ENCODE data around the gene ADCK2.
"Not testable (repeated sequence)": the region's sequence is repeated elsewhere in the genome, so short reads cannot be mapped to it uniquely, and the experiment has no call there.

The ADCK2 gene, protein sequence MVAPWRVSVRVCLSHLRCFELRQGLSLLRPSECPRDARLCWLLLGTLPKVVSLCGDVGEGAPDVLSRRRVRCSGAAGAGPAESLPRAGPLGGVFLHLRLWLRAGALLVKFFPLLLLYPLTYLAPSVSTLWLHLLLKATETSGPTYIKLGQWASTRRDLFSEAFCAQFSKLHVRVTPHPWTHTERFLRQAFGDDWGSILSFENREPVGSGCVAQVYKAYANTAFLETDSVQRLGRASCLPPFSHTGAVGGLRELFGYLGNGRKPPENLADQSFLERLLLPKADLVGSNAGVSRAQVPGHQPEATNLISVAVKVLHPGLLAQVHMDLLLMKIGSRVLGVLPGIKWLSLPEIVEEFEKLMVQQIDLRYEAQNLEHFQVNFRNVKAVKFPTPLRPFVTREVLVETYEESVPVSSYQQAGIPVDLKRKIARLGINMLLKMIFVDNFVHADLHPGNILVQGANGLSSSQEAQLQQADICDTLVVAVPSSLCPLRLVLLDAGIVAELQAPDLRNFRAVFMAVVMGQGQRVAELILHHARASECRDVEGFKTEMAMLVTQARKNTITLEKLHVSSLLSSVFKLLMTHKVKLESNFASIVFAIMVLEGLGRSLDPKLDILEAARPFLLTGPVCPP

GRCh38 chr7:140672382-140673062 lies at the start of gene ADCK2:
Gene ADCK2 (plus strand): TSS chr7:140672945. CDS start chr7:140673331, 386 bp downstream.
- FAIRE-seq = no peak

DNA sequence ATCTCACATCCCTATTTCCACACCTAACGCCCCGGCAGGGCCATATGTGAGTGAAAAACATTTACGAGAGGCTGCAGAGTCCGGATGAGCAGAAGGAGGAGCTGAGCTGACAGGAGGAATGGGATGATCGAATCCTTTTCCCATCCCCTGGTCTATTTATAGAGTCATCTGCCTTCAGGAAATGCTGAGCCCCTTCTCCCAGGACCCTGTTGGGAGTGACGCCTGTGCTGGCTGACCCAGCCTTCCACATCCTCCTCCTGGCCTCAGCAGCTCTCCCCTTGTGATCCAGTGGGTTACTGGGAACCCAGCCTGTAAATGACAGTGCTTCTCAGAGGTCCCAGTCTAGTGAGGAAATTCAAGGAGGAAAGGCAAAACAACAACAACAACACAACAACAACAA lies 48.8 kb upstream of the ADCK2 start:
- FAIRE-seq = no peak

DNA sequence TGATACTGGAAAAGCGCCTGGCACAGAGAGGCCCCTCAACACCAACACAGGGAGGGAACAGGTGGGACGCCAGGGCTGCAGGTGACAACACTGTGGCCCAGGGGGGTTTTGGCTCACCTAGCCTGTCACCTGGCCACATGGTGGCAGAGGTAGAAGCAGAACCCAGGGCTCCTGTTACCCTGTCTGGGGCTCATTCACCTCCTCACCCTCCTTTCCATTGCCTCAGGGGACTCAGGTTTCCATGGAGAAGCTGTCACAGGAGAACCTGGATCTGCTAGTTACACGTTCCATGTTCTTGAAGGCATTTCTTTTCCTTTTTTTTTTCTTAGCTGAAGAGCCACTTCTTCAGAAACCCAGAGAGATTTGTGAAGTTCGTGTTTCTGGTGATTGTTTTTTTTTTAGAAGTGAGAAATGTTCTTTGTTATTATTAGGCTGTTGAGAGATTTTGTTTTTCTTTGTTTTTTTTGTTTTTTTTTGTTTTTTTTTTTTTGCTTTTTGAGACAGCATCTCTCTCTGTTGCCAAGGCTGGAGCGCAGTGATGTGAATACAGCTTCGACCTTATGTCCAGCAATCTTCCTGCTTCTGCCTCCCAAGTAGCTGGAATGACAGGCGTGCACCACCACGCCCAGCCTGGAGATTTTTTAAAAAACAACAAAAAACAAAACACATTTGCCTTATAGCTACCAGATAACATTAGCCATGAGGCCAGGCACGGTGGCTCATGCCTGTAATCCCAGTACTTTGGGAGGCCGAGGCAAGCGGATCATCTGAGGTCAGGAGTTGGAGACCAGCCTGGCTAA lies 48.2 kb upstream of the ADCK2 start:
- no peak for FAIRE-seq

DNA sequence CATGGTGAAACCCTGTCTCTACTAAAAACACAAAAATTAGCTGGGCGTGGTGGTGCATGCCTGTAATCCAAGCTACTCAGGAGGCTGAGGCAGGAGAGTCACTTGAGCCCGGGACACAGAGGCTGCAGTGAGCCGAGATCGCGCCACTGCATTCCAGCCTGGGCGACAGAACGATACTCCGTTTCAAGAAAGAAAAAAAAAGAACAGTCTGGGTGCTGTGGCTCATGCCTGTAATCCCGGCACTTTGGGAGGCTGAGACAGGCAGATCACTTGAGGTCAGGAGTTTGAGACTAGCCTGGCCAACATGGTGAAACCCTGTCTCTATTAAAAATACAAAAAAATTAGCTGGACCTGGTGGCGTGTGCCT lies 47.6 kb upstream of the ADCK2 start:
- not testable (repeated sequence) for FAIRE-seq

- no peak for FAIRE-seq
Observed at GRCh38 chr7:140625908-140626868, 46.6 kb upstream of the ADCK2 start.

- no peak for FAIRE-seq
Observed at GRCh38 chr7:140631021-140631420, 41.7 kb upstream of the ADCK2 start.

DNA sequence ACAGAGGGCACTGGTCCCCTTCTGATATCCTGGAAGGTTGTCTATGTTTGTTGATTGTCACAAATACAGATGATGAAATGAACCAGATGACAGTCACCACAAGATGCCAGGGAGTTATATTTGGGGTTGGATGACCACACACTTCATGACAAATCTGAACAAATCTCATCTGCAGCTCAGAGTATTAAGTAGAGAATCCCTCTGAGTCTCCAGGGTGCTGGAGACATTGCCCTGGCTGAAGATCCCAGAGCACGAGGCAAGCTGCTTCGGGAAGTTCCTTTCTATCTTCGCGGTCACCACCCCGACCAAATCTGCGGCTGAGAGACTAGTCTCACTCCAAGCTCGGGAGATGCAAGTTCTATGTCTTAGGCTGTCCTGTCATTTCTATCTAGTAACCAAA lies 41.1 kb upstream of the ADCK2 start:
- no peak for FAIRE-seq

DNA sequence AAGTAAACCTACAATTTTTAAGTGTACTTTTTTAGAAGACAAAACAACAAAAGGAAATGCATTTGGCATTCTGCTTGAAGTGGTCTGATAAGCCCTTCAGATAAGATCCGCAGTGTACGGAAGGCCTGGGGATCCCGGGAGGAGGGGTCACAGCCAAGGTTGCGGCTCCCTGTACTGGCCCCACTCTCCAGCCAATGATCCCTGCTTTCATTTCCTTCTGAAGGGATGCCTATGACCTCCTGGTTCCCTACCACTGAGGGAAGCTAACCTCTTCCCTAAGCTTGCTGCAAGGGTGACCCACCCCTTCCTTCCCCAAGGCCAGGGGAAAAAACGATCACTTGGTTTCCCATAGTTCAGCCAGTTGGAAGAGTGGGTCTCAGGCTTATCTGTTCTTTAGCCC lies 37.4 kb upstream of the ADCK2 start:
- no peak for FAIRE-seq

DNA sequence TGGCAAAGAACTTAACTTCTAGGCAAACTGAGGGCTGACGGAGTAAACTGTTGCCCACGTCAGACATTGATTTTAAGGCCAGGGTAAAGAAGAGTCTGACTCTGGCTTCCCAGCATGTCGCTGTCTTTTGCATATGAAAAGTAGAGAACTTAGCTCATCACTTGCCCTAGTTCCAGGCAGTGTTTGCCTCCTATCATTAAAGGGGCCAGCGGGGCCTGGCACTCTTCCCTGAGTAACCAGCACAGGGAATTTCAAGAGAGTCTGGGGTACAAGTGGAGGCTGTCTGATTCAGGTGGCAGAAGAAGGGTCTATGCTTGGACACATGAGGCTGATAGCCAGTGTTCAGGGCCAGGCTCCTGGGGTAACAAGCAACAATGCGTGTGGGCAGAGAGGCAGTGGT lies 36.9 kb upstream of the ADCK2 start:
- FAIRE-seq = no peak

DNA sequence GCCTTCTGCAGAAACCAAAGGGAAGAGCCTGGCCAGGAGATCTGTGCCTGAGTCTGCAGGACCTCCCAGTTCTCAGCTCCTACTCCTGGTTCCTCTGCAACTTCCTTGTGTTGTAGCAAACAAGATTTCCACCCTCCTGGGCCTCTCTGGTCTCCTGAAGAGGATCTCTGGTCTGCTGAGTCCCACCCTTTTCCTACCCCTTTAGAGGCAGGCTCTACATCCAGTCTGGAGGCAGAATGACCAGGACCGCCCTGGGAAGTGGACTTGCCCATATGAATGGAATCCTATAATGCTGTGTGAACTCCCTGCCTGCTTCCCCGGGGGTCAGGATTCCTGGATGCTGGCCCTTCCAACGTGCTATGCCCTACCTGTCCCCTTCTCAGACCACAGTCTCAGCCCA lies 35.3 kb upstream of the ADCK2 start:
- no peak for FAIRE-seq

DNA sequence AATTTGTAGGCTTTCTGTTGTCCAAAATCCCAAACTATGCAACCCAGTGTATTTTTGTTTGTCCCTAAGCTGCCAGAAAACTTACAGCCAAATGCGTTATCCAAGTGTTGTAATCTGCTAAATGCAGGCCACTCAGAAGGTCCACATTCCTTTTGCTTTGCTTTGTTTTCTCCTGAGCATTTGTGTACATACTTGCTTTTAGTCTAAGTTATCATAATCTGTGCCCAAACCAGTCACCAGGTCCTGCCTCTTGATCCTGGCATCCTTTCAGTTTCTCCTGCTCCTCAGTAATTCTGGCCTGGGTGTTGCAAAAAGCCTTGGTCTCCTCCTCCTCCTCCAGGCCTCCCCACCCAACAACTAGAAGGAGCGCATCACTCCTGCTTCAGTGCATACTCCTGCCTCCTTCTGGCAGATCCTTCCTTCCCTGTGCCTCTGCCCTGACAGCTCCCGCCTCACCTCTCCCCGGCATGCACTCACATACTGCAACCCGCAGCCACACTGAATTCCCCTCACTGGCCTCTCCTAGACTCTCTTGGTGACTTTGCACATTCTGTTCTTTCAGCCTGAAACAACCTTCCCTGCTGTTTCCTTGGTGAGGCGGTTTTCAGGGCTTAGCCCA lies 34.5 kb upstream of the ADCK2 start:
- FAIRE-seq = no peak

DNA sequence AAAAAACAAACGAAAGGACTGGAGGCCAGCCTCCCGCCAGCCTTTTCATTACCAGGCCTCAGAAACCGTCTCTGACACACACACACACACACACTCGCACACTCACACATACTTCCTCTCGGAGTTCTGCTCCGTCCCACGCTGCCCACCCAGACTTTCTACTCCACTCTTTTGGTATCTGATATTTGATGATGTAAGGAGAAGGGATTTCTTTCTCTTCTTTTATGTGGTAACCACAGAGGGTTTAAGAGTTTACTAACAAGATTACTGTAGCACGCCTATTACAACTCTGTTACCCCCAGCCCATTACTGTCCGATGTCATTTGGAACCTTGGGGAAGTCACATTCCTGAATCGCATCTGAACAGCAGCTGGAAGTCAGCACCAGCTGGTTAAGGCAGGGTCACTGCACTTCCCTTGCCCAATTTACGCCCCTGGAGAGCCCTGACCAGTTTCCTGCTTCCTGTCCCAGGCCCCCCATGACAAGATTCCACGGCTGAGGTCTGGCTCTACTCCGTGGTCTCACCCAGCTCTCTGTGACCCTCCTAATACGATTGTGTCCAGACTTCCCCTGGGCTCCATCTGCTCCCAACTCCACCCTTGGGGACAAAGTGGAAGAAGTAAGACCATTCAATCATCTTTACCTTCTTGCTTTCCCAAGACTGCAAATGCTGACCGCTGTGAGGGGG lies 33.2 kb upstream of the ADCK2 start:
- FAIRE-seq = no peak

- FAIRE-seq = no peak
Observed at GRCh38 chr7:140640060-140640637, 32.6 kb upstream of the ADCK2 start.

DNA sequence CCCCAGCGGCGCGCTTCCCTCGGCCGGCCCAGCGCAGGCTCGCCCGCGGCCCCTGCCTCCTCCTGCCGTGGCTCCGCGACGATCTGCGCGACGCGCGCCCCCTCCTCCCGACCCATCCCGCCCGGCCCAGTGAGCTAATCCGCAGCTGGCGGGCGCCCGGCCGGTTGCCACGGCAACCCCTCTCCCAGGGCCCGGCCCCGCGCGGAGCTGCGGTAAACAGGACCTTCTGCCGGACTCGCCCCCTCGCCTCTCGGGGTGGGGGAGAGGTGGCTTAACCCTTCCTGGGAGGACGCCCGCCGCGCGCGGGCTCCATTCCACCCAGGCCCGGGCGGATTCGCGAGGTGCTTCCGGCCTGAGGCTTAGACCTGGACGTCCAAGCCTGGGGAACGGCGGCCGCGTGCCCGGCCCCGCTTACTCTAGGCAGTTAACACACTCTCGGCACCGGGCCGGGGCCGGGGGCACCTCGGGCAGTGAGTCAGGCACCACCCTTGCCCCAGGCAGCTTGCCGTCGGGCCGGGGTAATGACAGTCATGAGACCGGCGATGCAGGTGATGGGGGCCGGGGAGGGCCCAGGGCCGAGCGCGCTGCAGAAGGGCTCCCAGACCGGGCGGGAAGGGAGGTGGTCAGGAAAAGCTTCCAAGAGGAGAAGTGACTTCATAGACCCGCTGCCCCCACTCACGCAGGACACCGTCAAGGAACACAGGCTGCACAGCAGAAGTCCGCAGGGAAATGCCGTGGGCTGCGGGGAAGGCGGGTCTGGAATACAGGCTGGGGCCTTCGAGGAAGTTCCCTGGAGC lies 31.8 kb upstream of the ADCK2 start, which contains the start of gene DENND2A:
Gene DENND2A (minus strand): TSS at position 87 of the 797 bp plus-strand sequence. CDS start 38,416 bp downstream, outside the sequence.
- FAIRE-seq = no peak

DNA sequence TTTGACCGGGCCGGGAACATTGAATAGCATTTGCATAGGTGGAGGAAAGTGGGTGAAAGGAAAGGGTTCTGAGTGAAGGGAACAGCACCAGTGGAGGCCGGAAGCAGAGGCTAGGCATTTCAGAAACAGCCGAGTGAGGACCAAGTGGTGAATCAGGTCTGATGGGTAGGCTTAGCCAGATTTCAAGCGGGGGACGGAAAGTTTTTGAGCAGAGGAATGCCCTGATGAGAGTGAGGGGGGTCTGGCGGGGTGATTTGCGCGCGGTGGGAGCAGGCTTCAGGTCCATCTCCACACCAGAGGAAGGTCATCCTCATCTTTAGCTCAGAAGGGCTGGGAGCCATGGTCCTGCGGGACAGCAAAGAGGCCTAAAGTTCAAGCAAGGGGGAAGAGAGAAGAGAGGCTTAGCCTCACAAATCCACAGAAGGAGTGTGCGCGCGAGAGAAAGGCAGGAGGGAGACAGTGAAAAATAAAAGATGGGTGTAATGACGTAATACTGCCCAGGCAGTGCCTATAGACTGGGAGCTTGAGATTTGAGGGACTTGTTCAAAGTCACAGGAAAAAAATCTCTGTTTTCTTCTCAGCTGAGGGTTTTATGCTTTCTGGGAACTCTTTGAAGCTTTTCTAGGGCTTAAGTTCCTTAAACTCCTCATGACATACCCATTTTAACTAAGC lies 31.1 kb upstream of the ADCK2 start:
- no peak for FAIRE-seq

DNA sequence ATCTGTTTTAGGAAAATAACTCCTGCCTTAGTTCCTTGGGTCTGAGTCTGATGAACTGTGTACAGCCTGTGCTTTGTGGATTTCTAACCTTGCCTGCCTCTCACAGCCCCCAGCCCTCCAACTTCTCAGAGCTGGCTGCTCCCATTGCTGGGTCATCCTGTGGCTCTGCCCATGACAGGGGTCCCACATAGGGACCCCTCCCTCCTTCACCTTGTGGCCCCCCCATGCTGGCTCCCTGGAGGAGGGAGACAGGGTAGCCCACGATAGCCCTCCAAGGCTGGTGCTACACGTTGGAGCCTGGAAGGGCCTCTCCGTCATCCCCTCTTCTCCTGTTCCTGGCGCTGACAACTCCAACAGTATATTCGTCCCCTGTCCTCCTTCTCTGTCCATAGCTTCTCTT lies 29.3 kb upstream of the ADCK2 start:
- no peak for FAIRE-seq

DNA sequence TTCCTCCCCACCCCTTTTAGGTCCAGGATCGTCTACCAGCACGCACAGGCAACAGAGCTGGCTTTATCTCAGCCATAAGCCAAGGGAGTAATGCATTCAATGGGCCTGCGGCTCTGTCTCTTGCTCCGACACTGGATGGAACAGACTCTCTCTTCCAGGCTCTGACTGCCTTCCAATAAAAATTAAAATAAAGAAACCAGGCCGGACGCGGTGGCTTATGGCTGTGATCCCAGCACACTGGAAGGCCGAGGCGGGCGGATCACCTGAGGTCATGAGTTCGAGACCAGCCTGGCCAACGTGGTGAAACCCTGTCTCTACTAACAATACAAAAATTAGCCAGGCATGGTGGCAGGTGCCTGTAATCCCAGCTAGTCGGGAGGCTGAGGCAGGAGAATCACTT lies 28.0 kb upstream of the ADCK2 start:
- not testable (repeated sequence) for FAIRE-seq

DNA sequence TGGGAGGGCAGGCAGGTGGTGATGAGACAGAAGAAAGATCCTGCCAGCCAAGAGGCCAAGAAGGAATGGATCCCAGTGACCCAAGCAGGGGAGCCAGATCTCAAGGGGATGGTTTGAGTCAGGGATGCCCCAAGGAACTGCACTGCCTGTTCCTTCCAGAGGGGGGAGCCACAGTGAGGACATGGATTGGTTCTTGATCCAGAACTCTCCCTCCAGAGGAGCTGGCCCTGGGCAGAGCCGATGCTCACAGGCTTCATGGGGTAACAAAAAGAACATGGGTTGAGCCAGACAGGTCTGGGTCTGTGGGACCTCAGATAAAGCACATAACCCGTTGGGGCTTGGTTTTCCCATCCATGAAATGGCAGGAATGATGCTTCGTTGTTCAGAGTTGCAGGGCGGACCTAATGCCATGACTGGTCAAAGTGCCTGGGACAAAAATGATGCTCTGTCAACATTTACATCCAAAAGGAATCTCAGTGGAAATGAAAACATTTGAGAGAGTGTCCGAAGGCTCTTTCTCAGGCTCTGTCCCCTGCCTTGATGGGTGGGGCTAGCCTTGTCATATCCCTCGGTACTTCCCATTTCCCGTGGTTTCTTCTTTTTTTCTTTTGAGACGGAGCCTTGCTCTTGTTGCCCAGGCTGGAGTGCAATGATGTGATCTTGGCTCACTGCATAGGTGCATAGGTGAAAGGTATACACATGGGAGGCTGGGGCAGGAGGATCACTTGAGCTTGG lies 27.4 kb upstream of the ADCK2 start:
- FAIRE-seq = no peak

All from TTC549 (cell line).